ENCODE data around the gene GCM1. TPM values are rescaled to one million over a fixed set of nuclear protein-coding genes. Genes with fewer than 3 reads are reported as not detected.

GCM1 gene
- total RNA-seq, 3 donors from 2014 or later (not counting 1 experiment from before 2014, with no cell fraction given): 0.20 TPM; not detected in 2

- H3K4me3 ChIP-seq (ENCODE audit: low read length): no peak overlapping the region
- Mint-ChIP-seq H3K36me3 (peaks cover 25% of the 10 kb centered on the region), H3K27me3 (ENCODE audit: low read depth in 2 of 2) (no peaks in the 10 kb centered on the region), H3K4me1 (peaks cover 0 to 6% of the 10 kb centered on the region in 2 donors), H3K9me3 (no peaks in the 10 kb centered on the region), H3K4me3 (no peak overlapping the region), H3K27ac (no peak overlapping the region)
- ATAC-seq (no peak), DNase-seq (no peak)
- peaks cover 88% of the 10 kb centered on the region for H3K36me3 ChIP-seq (ENCODE audit: control insufficient read depth, insufficient read depth, low read length)
- no peaks in the 10 kb centered on the region for H3K4me1 ChIP-seq (ENCODE audit: control insufficient read depth, insufficient read depth, low read length)
- intact Hi-C loops (cut with micrococcal nuclease): no loop called here
- H3K27me3 ChIP-seq (ENCODE audit: control insufficient read depth, insufficient read depth, low read length): no peaks in the 10 kb centered on the region
- TF ChIP-seq CTCF (IDR thresholded peaks at IDR 0.05): no peak
- no peaks in the 10 kb centered on the region for H3K9me3 ChIP-seq (ENCODE audit: control insufficient read depth, insufficient read depth, low read length)
- WGBS (ENCODE audit: insufficient coverage): 90% methylated on average over 1 of the region's 1 CpG
- no peak overlapping the region for H3K27ac ChIP-seq (ENCODE audit: low read length)
Measured at GRCh38 chr6:53095716-53096115, 52.9 kb downstream of the GCM1 start.

GRCh38 chr6:53095270-53095669 lies 53.4 kb downstream of the GCM1 start:
- TF ChIP-seq CTCF (IDR thresholded peaks at IDR 0.05): no peak
- Histone ChIP-seq H3K36me3 (ENCODE audit: control insufficient read depth, insufficient read depth, low read length) (peaks cover 92% of the 10 kb centered on the region), H3K9me3 (ENCODE audit: control insufficient read depth, insufficient read depth, low read length) (no peaks in the 10 kb centered on the region), H3K27me3 (ENCODE audit: control insufficient read depth, insufficient read depth, low read length) (no peaks in the 10 kb centered on the region), H3K4me1 (ENCODE audit: control insufficient read depth, insufficient read depth, low read length) (no peaks in the 10 kb centered on the region), H3K4me3 (ENCODE audit: low read length) (no peak overlapping the region), H3K27ac (ENCODE audit: low read length) (no peak overlapping the region)
- WGBS (ENCODE audit: insufficient coverage): 94% methylated on average over 2 of the region's 3 CpGs
- peaks cover 0 to 6% of the 10 kb centered on the region in 2 donors for H3K4me1 Mint-ChIP-seq
- no peaks in the 10 kb centered on the region for H3K9me3 Mint-ChIP-seq
- peaks cover 25% of the 10 kb centered on the region for H3K36me3 Mint-ChIP-seq
- no peak overlapping the region for H3K4me3 Mint-ChIP-seq
- no peaks in the 10 kb centered on the region for H3K27me3 Mint-ChIP-seq (ENCODE audit: low read depth in 2 of 2)
- ATAC-seq (no peak), DNase-seq (no peak)
- intact Hi-C loops (cut with micrococcal nuclease): no loop called here
- no peak overlapping the region for H3K27ac Mint-ChIP-seq

- H3K9me3 Mint-ChIP-seq: no peaks in the 10 kb centered on the region
- H3K27ac Mint-ChIP-seq: no peak overlapping the region
- DNase-seq: no peak
- ATAC-seq: no peak
- intact Hi-C loops (cut with micrococcal nuclease): no loop called here
- peaks cover 78% of the 10 kb centered on the region for H3K36me3 ChIP-seq (ENCODE audit: control insufficient read depth, insufficient read depth, low read length)
- H3K4me3 Mint-ChIP-seq: no peak overlapping the region
- peaks cover 27% of the 10 kb centered on the region for H3K36me3 Mint-ChIP-seq
- 94% methylated on average over 1 of the region's 2 CpGs for WGBS (ENCODE audit: insufficient coverage)
- H3K4me1 ChIP-seq (ENCODE audit: control insufficient read depth, insufficient read depth, low read length): no peaks in the 10 kb centered on the region
- H3K4me1 Mint-ChIP-seq: peaks cover 0 to 6% of the 10 kb centered on the region in 2 donors
- H3K27me3 Mint-ChIP-seq (ENCODE audit: low read depth in 2 of 2): no peaks in the 10 kb centered on the region
- H3K27ac ChIP-seq (ENCODE audit: low read length): no peak overlapping the region
- H3K27me3 ChIP-seq (ENCODE audit: control insufficient read depth, insufficient read depth, low read length): no peaks in the 10 kb centered on the region
- TF ChIP-seq CTCF (IDR thresholded peaks at IDR 0.05): no peak
- H3K9me3 ChIP-seq (ENCODE audit: control insufficient read depth, insufficient read depth, low read length): no peaks in the 10 kb centered on the region
- H3K4me3 ChIP-seq (ENCODE audit: low read length): no peak overlapping the region
Measured at GRCh38 chr6:53090576-53090975, 58.1 kb downstream of the GCM1 start.

GRCh38 chr6:53089948-53090347 lies 58.7 kb downstream of the GCM1 start:
- Mint-ChIP-seq H3K27me3 (ENCODE audit: low read depth in 2 of 2) (no peaks in the 10 kb centered on the region), H3K4me1 (peaks cover 0 to 6% of the 10 kb centered on the region in 2 donors), H3K4me3 (no peak overlapping the region), H3K9me3 (no peaks in the 10 kb centered on the region), H3K36me3 (peaks cover 21% of the 10 kb centered on the region), H3K27ac (peak overlapping the region in 1 of 2 donors; percentile 23)
- no peak for ATAC-seq
- intact Hi-C loops (cut with micrococcal nuclease): no loop called here
- no peaks in the 10 kb centered on the region for H3K4me1 ChIP-seq (ENCODE audit: control insufficient read depth, insufficient read depth, low read length)
- no peak for TF ChIP-seq CTCF (IDR thresholded peaks at IDR 0.05)
- no peak overlapping the region for H3K4me3 ChIP-seq (ENCODE audit: low read length)
- no peaks in the 10 kb centered on the region for H3K9me3 ChIP-seq (ENCODE audit: control insufficient read depth, insufficient read depth, low read length)
- H3K27ac ChIP-seq (ENCODE audit: low read length): no peak overlapping the region
- H3K27me3 ChIP-seq (ENCODE audit: control insufficient read depth, insufficient read depth, low read length): no peaks in the 10 kb centered on the region
- DNase-seq: no peak
- peaks cover 78% of the 10 kb centered on the region for H3K36me3 ChIP-seq (ENCODE audit: control insufficient read depth, insufficient read depth, low read length)

Measured in natural killer cell (primary cell).